Head of caudate nucleus (tissue), 42 donors: ENCODE data around the gene DPP6.
A peak's percentile ranks its signal among the peaks of the same experiment; 100 is the strongest.

Experiments
- DNase-seq, 42 donors: peaks; one replicate each; pipeline versions ENCODE4 v3.0.0 to v3.0.0-alpha.2; 2020 to 2021; ENCODE audit warnings: mixed read lengths in 7 of 42
- intact Hi-C: fragments of 100-400 bp; cut with DNase I; formaldehyde crosslinking; loops from one replicate; pipeline ENCODE4 v1.15.0; 2022

Gene DPP6

GRCh38 chr7:154882931-154883474, 830.8 kb downstream of the DPP6 start:
- intact Hi-C loops: no loop called here

GRCh38 chr7:154884348-154884920, 832.2 kb downstream of the DPP6 start:
- intact Hi-C loops: no loop called here
- DNase-seq: no peak

More at GRCh38 chr7:154882931-154883474, 830.8 kb downstream of the DPP6 start:
- DNase-seq: no peak

DNA sequence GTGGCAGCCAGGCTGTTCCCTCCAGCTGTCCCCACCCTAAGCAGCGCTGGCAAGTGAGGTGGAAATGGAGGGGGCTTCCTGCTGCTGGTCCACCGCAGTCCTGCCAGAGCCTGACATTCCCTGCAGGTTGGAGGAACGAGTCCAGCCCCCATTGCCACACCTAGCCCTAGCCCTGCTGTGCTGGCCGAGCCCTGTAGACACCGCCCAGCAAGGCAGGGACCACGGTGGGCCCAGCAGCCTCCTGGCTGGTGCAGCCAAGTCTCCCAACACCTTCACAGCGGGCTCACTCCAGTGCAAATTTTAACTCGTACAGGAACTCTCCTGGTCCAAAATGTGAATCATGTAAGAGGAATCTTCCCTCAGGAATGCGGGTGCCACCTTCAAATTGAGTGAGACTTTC, 834.4 kb downstream of the DPP6 start:
- intact Hi-C loops: no loop called here
- DNase-seq: no peak

DNA sequence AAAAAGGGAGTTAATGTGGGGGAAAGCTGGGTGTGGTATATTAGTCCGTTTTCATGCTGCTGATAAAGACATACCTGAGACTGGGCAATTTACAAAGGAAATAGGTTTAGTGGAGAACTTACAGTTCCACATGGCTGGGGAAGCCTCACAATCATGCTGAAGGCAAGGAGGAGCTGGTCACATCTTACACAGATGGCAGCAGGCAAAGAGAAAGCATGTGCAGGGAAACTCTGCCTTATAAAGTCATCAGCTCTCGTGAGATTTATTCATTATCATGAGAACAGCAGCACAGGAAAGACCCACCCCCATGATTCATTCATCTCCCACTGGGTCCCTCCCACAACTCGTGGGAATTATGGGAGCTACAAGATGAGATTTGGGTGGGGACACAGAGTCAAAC, 836.5 kb downstream of the DPP6 start:
- DNase-seq: no peak
- intact Hi-C loops: no loop called here

DNA sequence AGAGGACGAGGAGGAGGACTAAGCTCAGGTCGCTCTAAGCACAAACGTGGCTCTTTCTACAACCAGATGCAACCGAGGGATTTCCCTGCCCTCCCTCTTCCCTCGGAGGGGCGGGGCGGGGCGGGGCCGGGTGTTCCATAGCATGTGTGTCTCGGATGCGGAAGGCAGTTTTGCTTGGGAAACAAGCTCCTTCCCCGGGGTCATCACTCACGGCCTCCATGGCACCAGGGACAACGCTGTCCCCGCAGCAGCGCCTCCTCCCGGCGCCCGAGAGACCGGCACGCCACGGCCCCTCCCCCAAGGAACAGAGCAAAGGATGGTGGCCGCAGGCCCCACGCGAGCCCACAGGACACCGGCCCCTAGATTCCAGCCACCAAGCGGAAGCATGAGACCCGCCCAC, 840.3 kb downstream of the DPP6 start:
- intact Hi-C loops: no loop called here
- no peak for DNase-seq

GRCh38 chr7:154896076-154896475, 843.9 kb downstream of the DPP6 start:
- DNase-seq: no peak
- intact Hi-C loops: no loop called here

- no peak for DNase-seq
- intact Hi-C loops: no loop called here
These were observed 847.0 kb downstream of the DPP6 start for GRCh38 chr7:154898973-154899855.

GRCh38 chr7:154899862-154900261, 847.7 kb downstream of the DPP6 start:
- DNase-seq: no peak
- intact Hi-C loops: no loop called here

- peak in 21 of 42 donors; percentile 21 to 77 (median 48) for DNase-seq
- intact Hi-C loops: no loop called here
These were observed 850.4 kb downstream of the DPP6 start for GRCh38 chr7:154902600-154903082.

- peak in 16 of 42 donors; percentile 27 to 76 (median 48) for DNase-seq
- intact Hi-C loops: no loop called here
These were observed 851.0 kb downstream of the DPP6 start for GRCh38 chr7:154903083-154903731.

GRCh38 chr7:154905146-154905545, 852.9 kb downstream of the DPP6 start:
- intact Hi-C loops: no loop called here
- DNase-seq: no peak

DNA sequence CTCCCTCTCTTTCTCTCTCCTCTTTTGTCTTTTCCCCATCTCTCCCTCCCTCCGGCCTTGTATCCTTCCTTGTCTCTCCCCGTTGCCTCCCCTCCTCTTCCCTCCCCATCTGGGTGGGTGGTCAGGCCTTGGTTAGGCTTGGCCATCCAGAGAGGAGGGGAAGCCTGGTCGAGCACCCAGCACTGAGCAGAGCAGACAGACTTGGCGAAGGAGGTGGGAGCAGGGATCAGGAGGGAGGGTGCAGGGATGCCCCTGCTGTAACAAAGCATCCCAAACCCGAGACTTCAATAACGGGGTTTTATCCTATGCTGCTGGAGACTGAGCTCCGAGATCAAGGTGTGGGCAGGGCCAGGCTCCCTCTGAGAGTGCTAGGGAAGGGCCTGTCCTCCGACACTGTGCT, 853.4 kb downstream of the DPP6 start:
- intact Hi-C loops: no loop called here

GRCh38 chr7:154906201-154906600, 854.0 kb downstream of the DPP6 start:
- intact Hi-C loops: no loop called here
- DNase-seq: no peak

More for the DNA sequence above, 853.4 kb downstream of the DPP6 start:
- DNase-seq: no peak

DNA sequence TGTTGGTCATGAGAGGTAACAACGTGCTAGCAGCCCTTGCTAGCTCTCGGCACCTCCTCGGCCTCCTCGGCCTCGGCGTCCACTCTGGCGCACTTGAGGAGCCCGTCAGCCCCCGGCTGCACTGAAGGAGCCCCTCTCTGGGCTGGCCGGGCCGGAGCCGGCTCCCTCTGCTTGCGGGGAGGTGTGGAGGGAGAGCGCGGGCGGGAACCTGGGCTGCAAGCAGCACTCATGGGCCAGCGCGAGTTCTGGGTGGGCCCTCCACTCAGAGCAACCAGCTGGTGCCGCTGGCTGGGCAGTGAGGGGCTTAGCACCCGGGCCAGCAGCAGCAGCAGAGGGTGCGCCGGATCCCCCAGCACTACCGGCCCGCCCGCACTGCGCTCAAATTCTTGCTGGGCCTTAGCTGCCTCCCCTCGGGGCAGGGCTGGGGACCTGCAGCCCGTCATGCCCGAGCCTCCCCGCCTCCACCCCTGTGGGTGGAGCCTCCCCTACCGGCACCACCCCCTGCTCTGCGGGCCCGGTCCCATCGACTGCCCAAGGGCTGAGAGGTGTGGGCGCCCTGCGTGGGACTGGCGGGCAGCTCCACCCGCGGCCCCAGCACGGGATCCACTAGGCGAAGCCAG, 854.6 kb downstream of the DPP6 start:
- intact Hi-C loops: no loop called here
- DNase-seq: no peak

DNA sequence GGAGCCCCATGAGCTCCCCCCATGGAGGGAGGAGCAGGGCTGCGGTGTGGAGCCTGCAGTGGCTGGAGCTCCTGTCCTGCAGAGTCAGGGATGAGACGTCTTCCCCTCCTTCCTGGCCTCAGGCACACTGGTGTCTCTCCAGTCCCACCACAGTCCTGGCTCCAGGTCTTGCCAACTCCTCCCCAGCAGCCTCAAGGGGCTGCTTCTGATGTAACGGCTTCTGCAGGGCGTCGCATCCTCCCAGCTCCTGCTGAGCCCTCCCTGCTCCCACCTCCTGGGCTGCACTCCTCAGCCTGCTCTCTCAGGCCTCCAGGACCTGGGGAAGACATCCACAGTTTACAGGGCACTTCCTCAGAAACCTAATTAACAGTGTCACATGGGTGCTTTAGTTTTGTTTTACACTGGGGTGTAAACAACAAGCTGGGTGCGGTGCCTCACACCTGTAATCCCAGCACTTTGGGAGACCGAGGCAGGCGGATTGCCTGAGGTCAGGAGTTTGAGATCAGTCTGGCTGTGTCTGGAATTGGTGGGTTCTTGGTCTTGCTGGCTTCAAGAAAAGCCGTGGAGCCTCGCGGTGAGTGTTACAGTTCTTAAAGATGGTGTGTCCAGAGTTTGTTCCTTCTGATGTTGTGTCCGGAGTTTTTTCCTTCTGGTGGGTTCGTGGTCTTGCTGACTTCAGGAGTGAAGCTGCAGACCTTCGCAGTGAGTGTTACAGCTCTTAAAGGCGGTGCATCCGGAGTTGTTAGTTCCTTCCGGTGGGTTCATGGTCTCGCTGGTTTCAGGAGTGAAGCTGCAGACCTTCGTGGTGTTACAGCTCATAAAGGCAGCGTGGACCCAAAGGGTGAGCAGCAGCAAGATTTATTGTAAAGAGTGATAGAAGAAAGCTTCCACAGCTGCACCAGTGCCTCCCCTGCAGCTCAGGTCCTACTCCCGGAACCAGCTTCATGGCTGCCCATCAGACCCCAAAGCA, 855.7 kb downstream of the DPP6 start:
- intact Hi-C loops: no loop called here
- peak in 1 of 42 donors; percentile 24 for DNase-seq

- intact Hi-C loops: no loop called here
These were observed 857.3 kb downstream of the DPP6 start for GRCh38 chr7:154909241-154910105.

DNA sequence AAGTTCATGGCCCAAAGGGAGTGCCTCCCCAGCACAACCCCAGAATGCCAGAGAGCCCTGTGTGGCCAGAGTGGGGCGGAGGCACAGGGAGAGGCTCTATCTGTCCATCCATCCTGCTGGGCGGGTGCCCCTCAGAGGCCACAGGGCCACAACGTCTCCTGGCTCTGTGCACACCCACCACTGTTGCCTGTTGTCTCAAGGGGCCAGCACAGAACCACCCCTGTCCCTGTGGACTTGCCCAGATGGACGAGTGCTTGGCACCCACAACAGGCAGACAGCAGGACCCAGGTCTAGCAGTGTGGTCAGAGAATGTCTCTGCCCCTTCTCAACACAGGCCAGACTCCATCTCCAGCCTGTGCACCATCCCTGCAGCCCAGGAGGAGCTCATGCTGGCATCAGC, 857.9 kb downstream of the DPP6 start:
- DNase-seq: peak in 2 of 42 donors; percentile 3 to 16
- intact Hi-C loops: no loop called here

More at GRCh38 chr7:154909241-154910105, 857.3 kb downstream of the DPP6 start:
- DNase-seq: peak in 2 of 42 donors; percentile 1 to 11
